ENCODE data around the gene AHCYL2.

AHCYL2 gene

GRCh38 chr7:129389829-129390228 is 165.0 kb downstream of the AHCYL2 start:
- no peaks in the 10 kb centered on the region for H3K9me3 ChIP-seq
- H3K27me3 ChIP-seq = no peaks in the 10 kb centered on the region
- H3K4me3 ChIP-seq (ENCODE audit: low read depth, low read length) = no peak overlapping the region
- no peaks in the 10 kb centered on the region for H3K4me1 ChIP-seq
- no peaks in the 10 kb centered on the region for H3K36me3 ChIP-seq
- TF ChIP-seq, protein P1, sequence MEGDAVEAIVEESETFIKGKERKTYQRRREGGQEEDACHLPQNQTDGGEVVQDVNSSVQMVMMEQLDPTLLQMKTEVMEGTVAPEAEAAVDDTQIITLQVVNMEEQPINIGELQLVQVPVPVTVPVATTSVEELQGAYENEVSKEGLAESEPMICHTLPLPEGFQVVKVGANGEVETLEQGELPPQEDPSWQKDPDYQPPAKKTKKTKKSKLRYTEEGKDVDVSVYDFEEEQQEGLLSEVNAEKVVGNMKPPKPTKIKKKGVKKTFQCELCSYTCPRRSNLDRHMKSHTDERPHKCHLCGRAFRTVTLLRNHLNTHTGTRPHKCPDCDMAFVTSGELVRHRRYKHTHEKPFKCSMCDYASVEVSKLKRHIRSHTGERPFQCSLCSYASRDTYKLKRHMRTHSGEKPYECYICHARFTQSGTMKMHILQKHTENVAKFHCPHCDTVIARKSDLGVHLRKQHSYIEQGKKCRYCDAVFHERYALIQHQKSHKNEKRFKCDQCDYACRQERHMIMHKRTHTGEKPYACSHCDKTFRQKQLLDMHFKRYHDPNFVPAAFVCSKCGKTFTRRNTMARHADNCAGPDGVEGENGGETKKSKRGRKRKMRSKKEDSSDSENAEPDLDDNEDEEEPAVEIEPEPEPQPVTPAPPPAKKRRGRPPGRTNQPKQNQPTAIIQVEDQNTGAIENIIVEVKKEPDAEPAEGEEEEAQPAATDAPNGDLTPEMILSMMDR (IDR thresholded peaks at IDR 0.05; ENCODE audit: low read depth, low read length) = peak; percentile 35; the same call in 1 of the 2 replicates
- DNase-seq = no peak

DNA sequence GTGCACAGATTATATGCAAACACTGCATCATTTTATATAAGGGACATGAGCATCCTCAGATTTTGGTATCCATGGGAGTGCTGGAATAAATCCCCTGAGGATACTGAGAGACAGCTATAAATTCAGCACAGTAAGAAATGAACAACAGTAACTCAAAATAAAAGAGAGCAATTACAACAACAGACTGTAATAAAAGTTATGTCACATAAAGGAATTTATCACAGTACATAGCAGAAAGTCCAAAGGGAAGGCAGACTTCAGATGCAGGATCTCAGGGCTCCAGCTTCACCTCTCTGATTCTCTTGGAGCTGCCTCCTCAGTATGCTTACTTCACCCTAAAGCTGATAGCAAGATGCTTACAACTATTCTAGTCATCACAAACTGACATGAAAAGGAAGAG is 165.5 kb downstream of the AHCYL2 start:
- no peak for DNase-seq
- Histone ChIP-seq H3K4me3 (ENCODE audit: low read depth, low read length) (no peak overlapping the region), H3K9me3 (no peaks in the 10 kb centered on the region), H3K4me1 (no peaks in the 10 kb centered on the region), H3K36me3 (no peaks in the 10 kb centered on the region), H3K27me3 (no peaks in the 10 kb centered on the region)
- TF ChIP-seq, protein P1 (IDR thresholded peaks at IDR 0.05; ENCODE audit: low read depth, low read length) = no peak

DNA sequence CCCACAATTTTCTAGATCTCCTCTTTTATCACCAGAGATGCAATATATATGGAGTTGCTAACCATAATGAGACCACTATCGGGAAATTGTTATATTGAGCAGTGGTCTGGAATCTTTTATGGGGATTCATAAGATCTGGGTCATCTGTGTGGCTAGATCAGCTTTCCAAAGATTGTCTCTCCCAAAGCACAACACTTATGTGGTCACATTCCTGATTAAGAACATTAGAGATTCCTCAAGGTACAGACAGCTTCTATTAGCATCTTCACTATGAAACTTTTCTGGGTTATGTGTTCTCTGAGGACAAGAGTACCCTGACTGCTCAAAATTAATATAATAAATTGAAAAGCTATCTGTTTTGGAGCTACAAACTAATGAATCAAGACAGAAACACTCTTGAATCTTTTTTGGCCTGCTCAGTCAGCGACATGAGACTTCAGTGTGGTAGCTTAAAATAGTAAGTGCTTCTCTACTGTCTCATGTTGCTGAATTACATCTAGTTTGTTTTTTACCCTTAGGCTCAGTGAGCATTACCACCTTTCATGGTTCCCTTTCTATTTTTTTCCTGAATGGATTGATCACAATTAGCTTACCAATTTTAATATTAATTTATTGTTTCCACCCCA is 166.8 kb downstream of the AHCYL2 start:
- no peak for DNase-seq

GRCh38 chr7:129393255-129393654 is 168.4 kb downstream of the AHCYL2 start:
- TF ChIP-seq, protein P1 (IDR thresholded peaks at IDR 0.05; ENCODE audit: low read depth, low read length) = no peak
- DNase-seq = no peak
- Histone ChIP-seq H3K9me3 (no peaks in the 10 kb centered on the region), H3K27me3 (no peaks in the 10 kb centered on the region), H3K4me3 (ENCODE audit: low read depth, low read length) (no peak overlapping the region), H3K36me3 (no peaks in the 10 kb centered on the region), H3K4me1 (no peaks in the 10 kb centered on the region)

More for the DNA sequence above, 166.8 kb downstream of the AHCYL2 start:
- no peaks in the 10 kb centered on the region for H3K4me1 ChIP-seq
- H3K4me3 ChIP-seq (ENCODE audit: low read depth, low read length) = no peak overlapping the region
- no peaks in the 10 kb centered on the region for H3K27me3 ChIP-seq
- no peaks in the 10 kb centered on the region for H3K9me3 ChIP-seq
- no peaks in the 10 kb centered on the region for H3K36me3 ChIP-seq
- TF ChIP-seq, protein P1 (IDR thresholded peaks at IDR 0.05; ENCODE audit: low read depth, low read length) = no peak

DNA sequence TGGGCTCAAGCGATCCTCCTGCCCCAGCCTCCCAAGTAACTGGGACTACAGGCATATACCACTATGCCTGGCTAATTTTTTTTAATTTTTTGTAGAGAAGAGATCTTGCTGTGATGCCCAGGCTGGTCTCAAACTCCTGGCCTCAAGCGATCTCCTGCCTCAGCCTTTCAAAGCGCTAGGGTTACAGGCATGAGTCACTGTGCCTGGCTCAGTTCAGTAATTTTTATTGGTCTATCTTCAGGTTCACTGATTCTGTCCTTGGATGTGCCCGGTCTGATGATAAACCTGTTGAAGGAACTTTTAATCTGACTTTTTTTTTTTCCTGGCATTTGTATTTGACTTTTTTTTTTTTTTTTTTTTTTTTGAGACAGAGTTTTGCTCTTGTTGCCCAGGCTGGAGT is 169.3 kb downstream of the AHCYL2 start:
- TF ChIP-seq, protein P1 (IDR thresholded peaks at IDR 0.05; ENCODE audit: low read depth, low read length) = no peak
- Histone ChIP-seq H3K4me1 (no peaks in the 10 kb centered on the region), H3K4me3 (ENCODE audit: low read depth, low read length) (no peak overlapping the region), H3K27me3 (no peaks in the 10 kb centered on the region), H3K9me3 (no peaks in the 10 kb centered on the region), H3K36me3 (no peaks in the 10 kb centered on the region)
- DNase-seq = no peak

DNA sequence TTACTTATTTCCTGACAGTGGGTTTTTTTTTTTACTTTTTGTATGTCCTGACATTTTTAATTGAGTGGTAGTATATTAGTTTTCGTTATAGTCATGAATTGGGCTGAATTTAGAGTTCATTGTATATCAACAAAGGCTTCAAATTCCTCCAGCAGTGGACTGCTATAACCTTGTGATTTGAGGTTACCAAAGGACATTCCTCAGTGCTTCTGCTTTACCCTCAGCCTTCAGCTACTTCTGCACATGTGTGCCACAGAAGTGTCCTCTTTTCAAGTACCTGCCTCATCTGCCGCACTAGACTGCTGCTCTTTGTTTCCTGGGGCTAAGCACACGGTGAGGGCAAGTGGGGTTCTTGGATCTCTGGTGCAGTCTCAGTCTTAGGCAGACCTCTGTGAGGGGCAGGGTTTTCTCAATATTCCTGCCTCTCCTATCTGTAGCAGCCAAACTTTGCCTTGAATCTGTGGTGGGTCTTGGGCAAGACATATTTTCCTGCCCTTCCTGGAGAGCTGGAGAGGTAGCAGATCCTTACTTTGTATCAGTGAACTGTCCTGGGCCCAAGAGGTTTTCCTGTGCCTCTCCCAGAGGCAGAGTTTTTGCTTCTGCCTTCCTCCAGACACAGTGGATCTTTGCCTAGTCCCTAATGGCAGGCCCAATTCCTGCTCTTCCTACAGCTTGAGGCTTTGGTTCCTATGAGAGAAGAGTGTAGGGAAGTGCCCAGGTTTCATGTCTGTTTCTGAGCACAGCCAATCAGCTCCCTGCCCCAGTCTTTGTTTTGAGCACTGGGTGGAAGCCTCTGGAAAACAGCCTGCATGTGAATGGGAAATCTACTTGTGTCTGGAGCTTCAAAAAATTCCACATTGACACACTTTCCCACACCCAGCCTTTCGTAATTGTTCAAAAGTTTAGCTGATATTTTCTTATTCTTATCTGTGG is 170.4 kb downstream of the AHCYL2 start:
- no peaks in the 10 kb centered on the region for H3K4me1 ChIP-seq
- H3K27me3 ChIP-seq = no peaks in the 10 kb centered on the region
- no peak overlapping the region for H3K4me3 ChIP-seq (ENCODE audit: low read depth, low read length)
- TF ChIP-seq, protein P1 (IDR thresholded peaks at IDR 0.05; ENCODE audit: low read depth, low read length) = no peak
- no peak for DNase-seq
- H3K9me3 ChIP-seq = no peaks in the 10 kb centered on the region
- H3K36me3 ChIP-seq = no peaks in the 10 kb centered on the region
